T-cell (primary cell): ENCODE data around the gene PCSK1. TPM values are rescaled to one million over a fixed set of nuclear protein-coding genes. Genes with fewer than 3 reads are reported as not detected.

ENCODE experiments used
- ATAC-seq, 4 experiments: fragments of 200-7000 bp in 3 of 4; fragments of 150-1000 bp in 1 of 4; cut with Tn5 transposase; replicated peaks in 1 of 4; 1 replicate in 3 of 4; 2 replicates in 1 of 4; pipeline ENCODE4 v1.10.0; 2021; ENCODE audit warnings: moderate library complexity in 3 of 4, mild to moderate bottlenecking in 2 of 4, moderate number of reproducible peaks in 1 of 4
- CTCF ChIA-PET, 2 donors: fragments of 300-600 bp; sonication (Branson Sonifier 250); formaldehyde crosslinking; loops; one replicate each; lab custom pipeline; 2022; ENCODE audit warnings: antibody characterized with exemption in 2 of 2; lab: Charles Lee
- POLR2A ChIA-PET, 2 donors: fragments of 300-600 bp; sonication (Branson Sonifier 250); formaldehyde crosslinking; loops; one replicate each; lab custom pipeline; 2022; ENCODE audit warnings: antibody characterized with exemption in 2 of 2; lab: Charles Lee
- DNase-seq, 35 experiments: peaks; one replicate each; pipeline versions ENCODE4 v3.0.0 to v3.0.0-alpha.2; 2013 to 2023
- H3K27ac ChIP-seq: one replicate; pipeline ENCODE4 v1.5.1; 2013; ENCODE audit warnings: low read length
- H3K27me3 ChIP-seq, 2 experiments: replicated peaks in 1 of 2; 1 replicate in 1 of 2; 2 replicates in 1 of 2; pipeline versions ENCODE4 v1.6.1 to v1.7.0; 2013; ENCODE audit warnings: low read length in 1 of 2, mixed read lengths in 1 of 2; ENCODE audit not compliant: control insufficient read depth in 2 of 2, insufficient read depth in 2 of 2; ENCODE audit errors: extremely low read depth in 1 of 2
- H3K36me3 ChIP-seq, 2 donors: 1 replicate in 1 of 2; 2 replicates in 1 of 2; pipeline versions ENCODE4 v1.6.1 to v1.7.0; 2013; ENCODE audit warnings: low read length in 1 of 2; ENCODE audit not compliant: control insufficient read depth in 2 of 2, insufficient read depth in 1 of 2; ENCODE audit errors: extremely low read depth in 1 of 2
- H3K4me1 ChIP-seq, 2 experiments: 1 replicate in 1 of 2; 2 replicates in 1 of 2; pipeline versions ENCODE4 v1.6.1 to v1.7.0; 2013; ENCODE audit warnings: low read length in 2 of 2, mixed read lengths in 1 of 2; ENCODE audit not compliant: insufficient read depth in 2 of 2, control insufficient read depth in 1 of 2; ENCODE audit errors: extremely low read depth in 1 of 2
- H3K4me3 ChIP-seq, 2 donors: 1 replicate in 1 of 2; 2 replicates in 1 of 2; pipeline versions ENCODE4 v1.5.1 to v1.7.0; 2013; ENCODE audit warnings: mild to moderate bottlenecking in 2 of 2, low read length in 1 of 2, moderate library complexity in 1 of 2; ENCODE audit not compliant: control insufficient read depth in 1 of 2; ENCODE audit errors: extremely low read depth in 1 of 2
- H3K9me3 ChIP-seq: 2 replicates; pipeline ENCODE4 v1.7.0; 2013
- H3K27ac Mint-ChIP-seq, 2 donors: one replicate each; pipeline ENCODE4 v1.8.0; 2020 to 2021; ENCODE audit warnings: mild to moderate bottlenecking in 2 of 2, mixed read lengths in 2 of 2
- H3K27me3 Mint-ChIP-seq, 2 donors: one replicate each; pipeline ENCODE4 v1.8.0; 2021 to 2022; ENCODE audit warnings: mixed read lengths in 2 of 2
- H3K36me3 Mint-ChIP-seq: one replicate; pipeline ENCODE4 v1.8.0; 2021; ENCODE audit warnings: mixed read lengths
- H3K4me1 Mint-ChIP-seq, 3 donors: one replicate each; pipeline ENCODE4 v1.8.0; 2020 to 2022; ENCODE audit warnings: mixed read lengths in 3 of 3, mild to moderate bottlenecking in 1 of 3
- H3K4me3 Mint-ChIP-seq, 3 donors: one replicate each; pipeline ENCODE4 v1.8.0; 2020 to 2022; ENCODE audit warnings: mild to moderate bottlenecking in 3 of 3, mixed read lengths in 3 of 3, moderate library complexity in 3 of 3
- H3K9me3 Mint-ChIP-seq, 3 donors: one replicate each; pipeline ENCODE4 v1.8.0; 2020 to 2022; ENCODE audit warnings: mixed read lengths in 3 of 3
- WGBS: methylation state at CpG from one replicate; pipeline ENCODE4 v1.1.5; 2013; ENCODE audit warnings: missing lambda C conversion rate; ENCODE audit not compliant: insufficient coverage; 5-methylcytosine and 5-hydroxymethylcytosine counted together
- total RNA-seq, 35 experiments: library from RNA in 6 of 35; stranded (reverse) in 6 of 35; fragments of 120-200 nt in 1 of 35; gene quantifications; one replicate each; pipeline versions ENCODE4 v1.2.1 to v1.2.4 and lab custom pipeline; 2013 to 2026

The PCSK1 gene
- total RNA-seq, 5 donors from 2014 or later (not counting 1 experiment from before 2014, with no cell fraction given): not detected

DNA sequence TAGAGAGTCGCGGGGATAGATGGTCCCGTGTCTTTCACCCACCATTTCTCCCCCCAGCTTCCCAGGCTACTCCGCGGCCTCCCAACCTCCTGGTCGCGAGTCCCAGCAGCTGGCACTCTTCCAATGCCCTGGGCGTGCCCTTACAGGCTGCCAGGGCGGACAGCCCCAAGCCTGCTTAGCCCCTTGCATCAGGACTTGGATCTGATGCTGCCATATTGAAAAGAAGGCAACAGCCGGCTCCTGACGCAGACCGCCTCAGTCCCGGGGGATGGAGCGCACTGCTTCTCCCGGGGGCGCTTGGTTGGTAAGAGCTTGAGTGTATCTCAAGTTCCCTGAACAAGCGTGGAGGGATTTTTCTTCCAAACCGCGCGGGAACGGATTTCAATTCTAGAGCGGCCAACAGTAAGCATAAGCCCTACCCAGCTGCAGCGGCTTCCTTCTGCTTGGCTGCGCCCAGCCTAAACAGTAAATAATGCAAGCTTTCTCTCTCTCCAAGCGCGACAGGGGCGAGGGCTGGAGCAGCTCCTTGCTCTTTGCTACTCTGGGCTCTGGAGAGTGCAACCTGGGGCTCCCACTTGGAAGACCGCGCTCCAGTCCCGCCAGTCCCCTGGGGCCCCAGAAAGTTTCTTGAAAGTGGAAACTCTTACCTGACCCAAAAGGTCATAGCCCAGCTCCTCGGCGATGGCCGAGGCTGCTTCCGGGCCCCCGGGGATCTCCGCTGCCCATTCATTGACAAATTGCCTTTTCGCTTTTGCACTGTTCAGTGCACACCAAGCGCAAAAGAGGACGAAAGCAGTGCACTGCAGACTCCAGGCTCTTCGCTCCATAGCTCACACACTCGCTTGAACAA, 607 bp downstream of the PCSK1 start:
- no peak overlapping the region for H3K27ac Mint-ChIP-seq
- CTCF ChIA-PET: no interaction called here
- H3K36me3 Mint-ChIP-seq: no peaks in the 10 kb centered on the region
- ATAC-seq: no peak
- WGBS: 23% methylated on average over 37 of the region's 41 CpGs
- H3K36me3 ChIP-seq: no peaks in the 10 kb centered on the region
- peaks cover 0 to 18% (median 12%) of the 10 kb centered on the region in 3 donors for H3K4me1 Mint-ChIP-seq
- no peak overlapping the region for H3K27ac ChIP-seq
- peaks cover 57 to 64% of the 10 kb centered on the region in 2 donors for H3K27me3 Mint-ChIP-seq
- no peaks in the 10 kb centered on the region for H3K9me3 ChIP-seq
- H3K27me3 ChIP-seq: peaks cover 12 to 31% of the 10 kb centered on the region in 2 experiments
- no peak for DNase-seq
- peaks cover 0 to 6% (median 0%) of the 10 kb centered on the region in 3 donors for H3K9me3 Mint-ChIP-seq
- no peak overlapping the region for H3K4me3 Mint-ChIP-seq
- peaks cover 0 to 5% of the 10 kb centered on the region in 2 experiments for H3K4me1 ChIP-seq
- no peak overlapping the region for H3K4me3 ChIP-seq
- POLR2A ChIA-PET: no interaction called here

DNA sequence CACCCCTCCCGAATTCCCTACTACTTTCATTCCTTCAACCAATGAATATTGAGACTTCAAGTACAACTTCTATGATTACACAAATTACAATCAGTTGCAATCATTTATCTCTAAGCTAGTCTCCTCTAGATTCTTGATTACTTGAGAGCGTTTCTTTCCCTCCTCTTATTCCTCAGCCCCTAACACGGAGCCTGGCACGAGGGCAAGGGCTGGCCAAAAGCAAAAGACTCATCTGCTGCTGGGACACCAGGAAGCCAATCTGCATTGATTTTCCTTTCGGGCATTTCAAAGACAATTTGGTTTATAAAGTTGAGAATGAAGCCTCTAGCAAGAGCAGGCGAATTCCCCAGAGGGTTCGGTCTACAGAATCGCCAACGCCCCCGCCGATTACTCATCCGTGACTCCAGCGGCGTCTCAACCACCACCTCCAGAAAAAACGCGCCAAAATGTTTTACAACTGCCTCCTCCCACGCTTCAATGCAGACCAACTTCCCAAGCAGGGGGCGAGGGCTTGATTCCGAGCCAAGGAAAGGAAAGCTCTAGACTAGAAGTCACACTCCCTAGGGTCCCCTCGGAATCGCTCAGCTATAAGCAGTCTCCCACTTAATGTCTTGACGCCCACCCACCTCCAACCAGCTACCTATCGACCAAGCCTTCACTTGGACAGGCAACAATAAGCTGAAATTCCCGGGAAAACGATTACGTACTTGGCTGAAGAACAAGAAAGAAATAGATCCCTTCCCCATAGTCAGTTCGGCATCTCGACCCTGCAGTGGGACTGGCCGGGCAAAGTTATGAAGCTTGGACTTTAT, 1.5 kb downstream of the PCSK1 start:
- CTCF ChIA-PET: no interaction called here

DNA sequence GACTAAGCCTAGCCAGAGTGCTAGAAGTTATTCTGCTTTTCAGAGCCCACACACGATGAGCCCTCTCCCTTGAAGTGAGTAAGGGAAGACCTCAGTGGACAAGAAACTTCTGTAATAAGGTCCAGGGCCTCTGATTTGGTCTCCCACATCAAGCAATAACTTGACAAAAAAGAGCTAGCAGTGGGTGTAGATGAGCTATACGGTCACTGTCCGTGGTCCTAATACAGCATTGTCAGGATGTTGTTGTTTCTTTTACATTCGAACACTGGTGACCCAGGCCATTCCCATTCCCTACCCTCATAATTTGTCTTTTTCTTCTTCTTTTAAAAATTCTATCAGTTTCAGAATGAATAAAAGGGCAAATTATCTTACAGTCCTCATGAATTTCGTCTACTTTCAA, 5.2 kb downstream of the PCSK1 start:
- no peak overlapping the region for H3K27ac Mint-ChIP-seq
- DNase-seq (no peak), ATAC-seq (no peak)
- H3K9me3 Mint-ChIP-seq: no peaks in the 10 kb centered on the region
- Histone ChIP-seq H3K4me1 (peaks cover 0 to 3% of the 10 kb centered on the region in 2 experiments), H3K27ac (no peak overlapping the region), H3K9me3 (no peaks in the 10 kb centered on the region), H3K4me3 (no peak overlapping the region), H3K36me3 (no peaks in the 10 kb centered on the region), H3K27me3 (peaks cover 5 to 16% of the 10 kb centered on the region in 2 experiments)
- ChIA-PET POLR2A (no interaction called here), CTCF (no interaction called here)
- no peak overlapping the region for H3K4me3 Mint-ChIP-seq
- peaks cover 39 to 41% of the 10 kb centered on the region in 2 donors for H3K27me3 Mint-ChIP-seq
- H3K36me3 Mint-ChIP-seq: no peaks in the 10 kb centered on the region
- no CpG with 5 or more reads among the region's 5 CpGs for WGBS
- H3K4me1 Mint-ChIP-seq: peaks cover 0 to 7% (median 3%) of the 10 kb centered on the region in 3 donors

More for the DNA sequence above, 1.5 kb downstream of the PCSK1 start:
- H3K4me1 Mint-ChIP-seq: peaks cover 0 to 18% (median 12%) of the 10 kb centered on the region in 3 donors
- 7% methylated on average over 20 of the region's 29 CpGs for WGBS
- H3K4me3 Mint-ChIP-seq: no peak overlapping the region
- H3K27me3 Mint-ChIP-seq: peaks cover 59 to 63% of the 10 kb centered on the region in 2 donors
- POLR2A ChIA-PET: no interaction called here
- no peaks in the 10 kb centered on the region for H3K9me3 ChIP-seq
- no peaks in the 10 kb centered on the region for H3K36me3 ChIP-seq
- H3K36me3 Mint-ChIP-seq: no peaks in the 10 kb centered on the region
- H3K27ac Mint-ChIP-seq: no peak overlapping the region
- H3K27me3 ChIP-seq: peaks cover 12 to 29% of the 10 kb centered on the region in 2 experiments
- H3K4me1 ChIP-seq: peaks cover 0 to 5% of the 10 kb centered on the region in 2 experiments
- H3K27ac ChIP-seq: no peak overlapping the region
- DNase-seq: no peak
- H3K9me3 Mint-ChIP-seq: peaks cover 0 to 6% (median 0%) of the 10 kb centered on the region in 3 donors
- ATAC-seq: no peak
- H3K4me3 ChIP-seq: no peak overlapping the region

GRCh38 chr5:96426831-96427230, 6.2 kb downstream of the PCSK1 start:
- Mint-ChIP-seq H3K4me3 (no peak overlapping the region), H3K27ac (no peak overlapping the region), H3K4me1 (peaks cover 0 to 3% (median 3%) of the 10 kb centered on the region in 3 donors), H3K27me3 (peaks cover 32 to 36% of the 10 kb centered on the region in 2 donors), H3K36me3 (no peaks in the 10 kb centered on the region), H3K9me3 (no peaks in the 10 kb centered on the region)
- POLR2A ChIA-PET: no interaction called here
- H3K4me1 ChIP-seq: no peaks in the 10 kb centered on the region
- no peak for DNase-seq
- no peaks in the 10 kb centered on the region for H3K36me3 ChIP-seq
- H3K27ac ChIP-seq: no peak overlapping the region
- CTCF ChIA-PET: interaction anchor here in 1 of 2 donors (0.5 kb wide), 1 partner anchor 481 kb away, joined by 3 read pairs; no protein-coding TSS in a partner anchor
- ATAC-seq: no peak
- H3K27me3 ChIP-seq: peaks cover 4 to 6% of the 10 kb centered on the region in 2 experiments
- H3K9me3 ChIP-seq: no peaks in the 10 kb centered on the region
- no peak overlapping the region for H3K4me3 ChIP-seq

GRCh38 chr5:96425443-96425842, 7.6 kb downstream of the PCSK1 start:
- POLR2A ChIA-PET: interaction anchor here in 1 of 2 donors (0.7 kb wide), 1 partner anchor 1110 kb away, joined by 4 read pairs; no protein-coding TSS in a partner anchor
- H3K27ac ChIP-seq: no peak overlapping the region
- no peak overlapping the region for H3K4me3 ChIP-seq

GRCh38 chr5:96415897-96416296, 17.2 kb downstream of the PCSK1 start:
- no CpG with 5 or more reads among the region's 3 CpGs for WGBS
- Histone ChIP-seq H3K4me3 (no peak overlapping the region), H3K27me3 (no peaks in the 10 kb centered on the region), H3K9me3 (no peaks in the 10 kb centered on the region), H3K27ac (no peak overlapping the region), H3K36me3 (no peaks in the 10 kb centered on the region), H3K4me1 (no peaks in the 10 kb centered on the region)
- no peak overlapping the region for H3K27ac Mint-ChIP-seq
- no peaks in the 10 kb centered on the region for H3K4me1 Mint-ChIP-seq
- no peak for DNase-seq
- peaks cover 7 to 17% of the 10 kb centered on the region in 2 donors for H3K27me3 Mint-ChIP-seq
- no peaks in the 10 kb centered on the region for H3K9me3 Mint-ChIP-seq
- ChIA-PET POLR2A (no interaction called here), CTCF (no interaction called here)
- H3K36me3 Mint-ChIP-seq: no peaks in the 10 kb centered on the region
- no peak overlapping the region for H3K4me3 Mint-ChIP-seq
- ATAC-seq: no peak

More at GRCh38 chr5:96425443-96425842, 7.6 kb downstream of the PCSK1 start:
- no peaks in the 10 kb centered on the region for H3K9me3 Mint-ChIP-seq
- Histone ChIP-seq H3K9me3 (no peaks in the 10 kb centered on the region), H3K4me1 (no peaks in the 10 kb centered on the region), H3K27me3 (peaks cover 2 to 3% of the 10 kb centered on the region in 2 experiments), H3K36me3 (no peaks in the 10 kb centered on the region)
- no peak overlapping the region for H3K4me3 Mint-ChIP-seq
- no peak overlapping the region for H3K27ac Mint-ChIP-seq
- DNase-seq: no peak
- ATAC-seq: no peak
- no peaks in the 10 kb centered on the region for H3K4me1 Mint-ChIP-seq
- H3K36me3 Mint-ChIP-seq: no peaks in the 10 kb centered on the region
- peaks cover 31 to 36% of the 10 kb centered on the region in 2 donors for H3K27me3 Mint-ChIP-seq
- CTCF ChIA-PET: interaction anchor here in 1 of 2 donors (0.6 kb wide), 1 partner anchor 9 kb away, joined by 6 read pairs; no protein-coding TSS in a partner anchor
